Fibroblast of lung (primary cell): ENCODE results near the gene BMPR1A. TPM values are rescaled to one million over a fixed set of nuclear protein-coding genes. Genes with fewer than 3 reads are reported as not detected.

Experiments
- DNase-seq, 2 donors: peaks; one replicate each; pipeline versions ENCODE4 v3.0.0 to v3.0.0-alpha.2; 2010; ENCODE audit warnings: low read depth in 2 of 2
- H2AFZ ChIP-seq: 2 replicates; pipeline ENCODE4 v1.5.1; 2012; ENCODE audit warnings: low read length, control low read depth, inconsistent platforms
- H3K27ac ChIP-seq: 2 replicates; pipeline ENCODE4 v1.5.1; 2011; ENCODE audit warnings: low read length, control low read depth; ENCODE audit not compliant: insufficient read depth
- H3K27me3 ChIP-seq: 2 replicates; pipeline ENCODE4 v1.5.1; 2011; ENCODE audit warnings: mild to moderate bottlenecking, low read length; ENCODE audit not compliant: control insufficient read depth, insufficient read depth
- H3K36me3 ChIP-seq: 2 replicates; pipeline ENCODE4 v1.5.1; 2011; ENCODE audit warnings: low read length; ENCODE audit not compliant: control insufficient read depth, insufficient read depth
- H3K4me1 ChIP-seq: 2 replicates; pipeline ENCODE4 v1.5.1; 2011; ENCODE audit warnings: low read length; ENCODE audit not compliant: control insufficient read depth, insufficient read depth; ENCODE audit errors: extremely low read depth
- H3K4me2 ChIP-seq: 2 replicates; pipeline ENCODE4 v1.5.1; 2011; ENCODE audit warnings: low read length, control low read depth; ENCODE audit not compliant: insufficient read depth; ENCODE audit errors: extremely low read depth
- H3K4me3 ChIP-seq, 4 experiments: fragments of 200-600 bp in 1 of 4; sonication (generic) in 1 of 4; replicated peaks in 1 of 4; 2 replicates each; pipeline ENCODE4 v1.5.1; 2011 to 2016; ENCODE audit warnings: low read length in 4 of 4, low read depth in 3 of 4, mild to moderate bottlenecking in 3 of 4, control low read depth in 2 of 4, inconsistent platforms in 1 of 4, mixed read lengths in 1 of 4; ENCODE audit not compliant: insufficient read depth in 1 of 4; ENCODE audit errors: control extremely low read depth in 1 of 4
- H3K79me2 ChIP-seq: 2 replicates; pipeline ENCODE4 v1.5.1; 2012; ENCODE audit warnings: mild to moderate bottlenecking, low read length, inconsistent platforms; ENCODE audit not compliant: control insufficient read depth, insufficient read depth
- H3K9ac ChIP-seq: 2 replicates; pipeline ENCODE4 v1.5.1; 2011; ENCODE audit warnings: mild to moderate bottlenecking, low read length, control low read depth; ENCODE audit not compliant: insufficient read depth
- H3K9me3 ChIP-seq: 2 replicates; pipeline ENCODE4 v1.5.1; 2012; ENCODE audit warnings: low read depth, low read length; ENCODE audit not compliant: control insufficient read depth, insufficient read depth
- H4K20me1 ChIP-seq: 2 replicates; pipeline ENCODE4 v1.5.1; 2011; ENCODE audit warnings: low read length; ENCODE audit not compliant: control insufficient read depth, insufficient read depth; ENCODE audit errors: extremely low read depth
- EZH2 ChIP-seq: IDR thresholded peaks from 2 replicates; pipeline ENCODE4 v1.5.1; 2012; ENCODE audit warnings: low read length, control low read depth, mild to moderate bottlenecking; ENCODE audit errors: missing control alignments
- polyA plus RNA-seq, 2 donors: library from polyadenylated mRNA; depleted of rRNA in 1 of 2; stranded (reverse) in 1 of 2; unstranded in 1 of 2; fragments of >200 nt; gene quantifications; 2 replicates each; pipeline ENCODE4 v1.2.1, GENCODE V29; 2011 to 2012; ENCODE audit warnings: missing spikeins in 1 of 2
- total RNA-seq: library from RNA; depleted of rRNA; stranded (reverse); fragments of >200 nt; gene quantifications from 2 replicates; pipeline ENCODE4 v1.2.1, GENCODE V29; 2014
- TF ChIP-seq, protein P1 (sequence below), 2 donors: IDR thresholded peaks in 1 of 2; conservative IDR thresholded peaks in 1 of 2; 1 replicate in 1 of 2; 2 replicates in 1 of 2; pipeline ENCODE4 v1.5.1; 2011 to 2012; ENCODE audit warnings: low read length in 2 of 2, control low read depth in 1 of 2, inconsistent platforms in 1 of 2, low read depth in 1 of 2, mild to moderate bottlenecking in 1 of 2

The BMPR1A gene
- total and polyA plus RNA-seq, 2 donors (not counting 1 experiment from before 2014, with no cell fraction given), result 52.8 to 61.8 TPM

GRCh38 chr10:86786368-86786767, 29.9 kb downstream of the BMPR1A start:
- Histone ChIP-seq H3K4me2 (peak overlapping the region; percentile 25), H2AFZ (no peak overlapping the region), H3K79me2 (peaks cover 55% of the 10 kb centered on the region), H3K9ac (no peak overlapping the region), H3K27ac (no peak overlapping the region), H3K27me3 (no peaks in the 10 kb centered on the region), H3K9me3 (no peaks in the 10 kb centered on the region), H3K36me3 (no peaks in the 10 kb centered on the region), H3K4me3 (no peak overlapping the region), H4K20me1 (no peaks in the 10 kb centered on the region), H3K4me1 (peaks cover 8% of the 10 kb centered on the region)
- no peak for DNase-seq
- TF ChIP-seq, protein P1, sequence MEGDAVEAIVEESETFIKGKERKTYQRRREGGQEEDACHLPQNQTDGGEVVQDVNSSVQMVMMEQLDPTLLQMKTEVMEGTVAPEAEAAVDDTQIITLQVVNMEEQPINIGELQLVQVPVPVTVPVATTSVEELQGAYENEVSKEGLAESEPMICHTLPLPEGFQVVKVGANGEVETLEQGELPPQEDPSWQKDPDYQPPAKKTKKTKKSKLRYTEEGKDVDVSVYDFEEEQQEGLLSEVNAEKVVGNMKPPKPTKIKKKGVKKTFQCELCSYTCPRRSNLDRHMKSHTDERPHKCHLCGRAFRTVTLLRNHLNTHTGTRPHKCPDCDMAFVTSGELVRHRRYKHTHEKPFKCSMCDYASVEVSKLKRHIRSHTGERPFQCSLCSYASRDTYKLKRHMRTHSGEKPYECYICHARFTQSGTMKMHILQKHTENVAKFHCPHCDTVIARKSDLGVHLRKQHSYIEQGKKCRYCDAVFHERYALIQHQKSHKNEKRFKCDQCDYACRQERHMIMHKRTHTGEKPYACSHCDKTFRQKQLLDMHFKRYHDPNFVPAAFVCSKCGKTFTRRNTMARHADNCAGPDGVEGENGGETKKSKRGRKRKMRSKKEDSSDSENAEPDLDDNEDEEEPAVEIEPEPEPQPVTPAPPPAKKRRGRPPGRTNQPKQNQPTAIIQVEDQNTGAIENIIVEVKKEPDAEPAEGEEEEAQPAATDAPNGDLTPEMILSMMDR (conservative IDR thresholded peaks at IDR 0.05 in 1 of 2, IDR thresholded peaks at IDR 0.05 in 1 of 2; ENCODE audit: low read depth in 1 of 2, low read length in 2 of 2), result no peak
- TF ChIP-seq EZH2, result no peak

GRCh38 chr10:86790394-86790793, 34.0 kb downstream of the BMPR1A start:
- H3K4me3 ChIP-seq, result no peak overlapping the region
- no peak overlapping the region for H3K4me2 ChIP-seq
- H3K4me1 ChIP-seq, result peaks cover 8% of the 10 kb centered on the region
- no peaks in the 10 kb centered on the region for H3K9me3 ChIP-seq
- H3K79me2 ChIP-seq, result peaks cover 29% of the 10 kb centered on the region
- no peaks in the 10 kb centered on the region for H3K27me3 ChIP-seq
- no peak overlapping the region for H3K9ac ChIP-seq
- H3K27ac ChIP-seq, result no peak overlapping the region
- H3K36me3 ChIP-seq, result no peaks in the 10 kb centered on the region
- no peak for DNase-seq
- H4K20me1 ChIP-seq, result no peaks in the 10 kb centered on the region
- H2AFZ ChIP-seq, result no peak overlapping the region
- TF ChIP-seq, protein P1 (conservative IDR thresholded peaks at IDR 0.05 in 1 of 2, IDR thresholded peaks at IDR 0.05 in 1 of 2; ENCODE audit: low read depth in 1 of 2, low read length in 2 of 2), result no peak
- TF ChIP-seq EZH2, result no peak

GRCh38 chr10:86792461-86793167, 36.2 kb downstream of the BMPR1A start:
- peak in 1 of 2 donors; percentile 55 for DNase-seq
- Histone ChIP-seq H4K20me1 (no peaks in the 10 kb centered on the region), H3K36me3 (no peaks in the 10 kb centered on the region), H3K9me3 (no peaks in the 10 kb centered on the region), H3K4me2 (no peak overlapping the region), H2AFZ (no peak overlapping the region), H3K4me3 (no peak overlapping the region), H3K4me1 (no peaks in the 10 kb centered on the region), H3K79me2 (peaks cover 18% of the 10 kb centered on the region), H3K27ac (no peak overlapping the region), H3K27me3 (no peaks in the 10 kb centered on the region), H3K9ac (no peak overlapping the region)
- TF ChIP-seq, protein P1 (conservative IDR thresholded peaks at IDR 0.05 in 1 of 2, IDR thresholded peaks at IDR 0.05 in 1 of 2; ENCODE audit: low read depth in 1 of 2, low read length in 2 of 2), result no peak
- TF ChIP-seq EZH2, result no peak
